GM23338 (cell line): ENCODE results near the gene ODAD3. TPM values are rescaled to one million over a fixed set of nuclear protein-coding genes. Genes with fewer than 3 reads are reported as not detected.

Source experiments
- ATAC-seq: fragments of 200-7000 bp; cut with Tn5 transposase; 3 replicates; pipeline ENCODE4 v1.9.1; 2020
- DNase-seq: peaks from one replicate; pipeline ENCODE4 v3.0.0-alpha.2; 2015; ENCODE audit warnings: low spot score
- H2AFZ ChIP-seq: fragments of 200-600 bp; sonication (generic); 2 replicates; pipeline ENCODE4 v1.8.0; 2016; ENCODE audit warnings: antibody characterized with exemption, mild to moderate bottlenecking, moderate library complexity
- H3F3A ChIP-seq: fragments of 200-600 bp; sonication (generic); replicated peaks from 2 replicates; pipeline ENCODE4 v1.8.0; 2017; ENCODE audit warnings: antibody characterized with exemption, mixed run types, low read depth
- H3K27ac ChIP-seq: fragments of 200-600 bp; sonication (generic); 2 replicates; pipeline ENCODE4 v1.6.1; 2016; ENCODE audit warnings: low read depth
- H3K27me3 ChIP-seq: fragments of 200-600 bp; sonication (generic); 2 replicates; pipeline ENCODE4 v1.8.0; 2016; ENCODE audit warnings: mild to moderate bottlenecking, mixed run types, moderate library complexity; ENCODE audit not compliant: insufficient read depth
- H3K36me3 ChIP-seq: fragments of 200-600 bp; sonication (generic); 2 replicates; pipeline ENCODE4 v1.8.0; 2016; ENCODE audit warnings: mild to moderate bottlenecking; ENCODE audit not compliant: insufficient read depth
- H3K4me1 ChIP-seq: fragments of 200-600 bp; sonication (generic); 2 replicates; pipeline ENCODE4 v1.8.0; 2016; ENCODE audit warnings: mild to moderate bottlenecking, moderate library complexity; ENCODE audit not compliant: insufficient read depth
- H3K4me2 ChIP-seq: fragments of 200-600 bp; sonication (generic); 2 replicates; pipeline ENCODE4 v1.7.1; 2017; ENCODE audit warnings: mixed run types
- H3K4me3 ChIP-seq: fragments of 200-600 bp; sonication (generic); 2 replicates; pipeline ENCODE4 v1.6.1; 2016; ENCODE audit warnings: mixed run types
- H3K79me2 ChIP-seq: fragments of 200-600 bp; sonication (generic); replicated peaks from 2 replicates; pipeline ENCODE4 v1.8.0; 2017; ENCODE audit warnings: mild to moderate bottlenecking; ENCODE audit not compliant: insufficient read depth
- H3K9me2 ChIP-seq: fragments of 200-600 bp; sonication (generic); 2 replicates; pipeline ENCODE4 v1.8.0; 2017; ENCODE audit not compliant: insufficient read depth
- H4K20me1 ChIP-seq: fragments of 200-600 bp; sonication (generic); replicated peaks from 2 replicates; pipeline ENCODE4 v1.8.0; 2017; ENCODE audit warnings: mild to moderate bottlenecking; ENCODE audit not compliant: insufficient read depth
- H3K27ac Mint-ChIP-seq: 2 replicates; pipeline ENCODE4 v1.8.0; 2020; ENCODE audit warnings: inconsistent platforms, mild to moderate bottlenecking, moderate library complexity, mixed read lengths
- H3K27me3 Mint-ChIP-seq: 3 replicates; pipeline ENCODE4 v1.8.0; 2022; ENCODE audit warnings: low read depth, mild to moderate bottlenecking, moderate library complexity, mixed read lengths, inconsistent platforms; ENCODE audit not compliant: insufficient read depth, poor library complexity
- H3K36me3 Mint-ChIP-seq: 3 replicates; pipeline ENCODE4 v1.8.0; 2021; ENCODE audit warnings: low read depth, mild to moderate bottlenecking, inconsistent platforms, moderate library complexity, mixed read lengths
- H3K4me1 Mint-ChIP-seq: 3 replicates; pipeline ENCODE4 v1.8.0; 2020; ENCODE audit warnings: mild to moderate bottlenecking, inconsistent platforms, mixed read lengths
- H3K4me3 Mint-ChIP-seq: 3 replicates; pipeline ENCODE4 v1.8.0; 2021; ENCODE audit warnings: moderate library complexity, mild to moderate bottlenecking, inconsistent platforms, mixed read lengths
- H3K9me3 Mint-ChIP-seq: 3 replicates; pipeline ENCODE4 v1.8.0; 2020; ENCODE audit warnings: moderate library complexity, mild to moderate bottlenecking, inconsistent platforms, mixed read lengths
- CREB1 ChIP-seq: fragments of 250-450 bp; sonication (Bioruptor Pico); IDR thresholded peaks from 2 replicates; pipeline ENCODE4 v1.5.0; 2020; ENCODE audit warnings: low read depth, mild to moderate bottlenecking, moderate library complexity
- CTCF ChIP-seq, 2 experiments: fragments of 200-600 bp in 1 of 2; sonication (generic) in 1 of 2; conservative IDR thresholded peaks; 2 replicates each; pipeline versions ENCODE4 v1.5.1 to v1.6.1; 2016 to 2017; ENCODE audit warnings: antibody characterized with exemption in 2 of 2, low read depth in 2 of 2, mild to moderate bottlenecking in 2 of 2, moderate library complexity in 1 of 2
- ETS1 ChIP-seq: IDR thresholded peaks from 2 replicates; pipeline ENCODE4 v1.6.1; 2016; ENCODE audit warnings: antibody characterized with exemption
- EZH2 ChIP-seq: fragments of 200-600 bp; sonication (generic); IDR thresholded peaks from one replicate; pipeline ENCODE4 v1.8.0; 2017; ENCODE audit warnings: antibody characterized with exemption, mild to moderate bottlenecking, low read depth; ENCODE audit not compliant: unreplicated experiment
- EZH2phosphoT487 ChIP-seq: fragments of 200-600 bp; sonication (generic); IDR thresholded peaks from one replicate; pipeline ENCODE4 v1.8.1; 2018; ENCODE audit warnings: antibody characterized with exemption; ENCODE audit not compliant: unreplicated experiment
- JUNB ChIP-seq: IDR thresholded peaks from one replicate; pipeline ENCODE4 v1.6.1; 2016; ENCODE audit warnings: antibody characterized with exemption; ENCODE audit not compliant: unreplicated experiment
- NANOG ChIP-seq: IDR thresholded peaks from 2 replicates; pipeline ENCODE4 v1.6.1; 2016; ENCODE audit warnings: antibody characterized with exemption, borderline replicate concordance
- POLR2AphosphoS5 ChIP-seq: IDR thresholded peaks from 2 replicates; pipeline ENCODE4 v1.6.1; 2016; ENCODE audit warnings: antibody characterized with exemption, low read depth
- REST ChIP-seq: IDR thresholded peaks from one replicate; pipeline ENCODE4 v1.6.1; 2018; ENCODE audit warnings: antibody characterized with exemption; ENCODE audit not compliant: unreplicated experiment
- STAT1 ChIP-seq: IDR thresholded peaks from one replicate; pipeline ENCODE4 v1.6.1; 2016; ENCODE audit warnings: antibody characterized with exemption; ENCODE audit not compliant: unreplicated experiment
- ZNF114 ChIP-seq: fragments of 250-450 bp; sonication (Bioruptor Pico); IDR thresholded peaks from 2 replicates; pipeline ENCODE4 v1.5.0; 2020; ENCODE audit warnings: mild to moderate bottlenecking, moderate library complexity
- ZNF331 ChIP-seq: fragments of 250-450 bp; sonication (Bioruptor Pico); IDR thresholded peaks from 2 replicates; pipeline ENCODE4 v1.5.0; 2020; ENCODE audit warnings: low read depth, mild to moderate bottlenecking, moderate library complexity
- ZNF462 ChIP-seq: fragments of 250-450 bp; sonication (Bioruptor Pico); IDR thresholded peaks from 2 replicates; pipeline ENCODE4 v1.5.0; 2020; ENCODE audit warnings: mild to moderate bottlenecking, moderate library complexity
- polyA plus RNA-seq: library from polyadenylated mRNA; unstranded; fragments of >200 nt; fragmentation: Nextera tagmentation; extraction: Ambion mirVana; gene quantifications from 2 replicates; pipeline ENCODE4 v1.2.1, GENCODE V29; 2016
- total RNA-seq: library from RNA; depleted of rRNA; stranded (reverse); fragments of >200 nt; shearing (Covaris generic); gene quantifications from 2 replicates; pipeline ENCODE4 v1.2.3, GENCODE V29; 2014

The ODAD3 gene
- total and polyA plus RNA-seq, 2 experiments from 2014 or later = 1.5 to 6.1 TPM

- Mint-ChIP-seq H3K27me3 (peaks cover 4% of the 10 kb centered on the region), H3K4me3 (no peak overlapping the region), H3K9me3 (no peaks in the 10 kb centered on the region), H3K27ac (no peak overlapping the region), H3K36me3 (peaks cover 26% of the 10 kb centered on the region), H3K4me1 (peaks cover 7% of the 10 kb centered on the region; the same call in 2 of the 3 replicates)
- H3F3A ChIP-seq = peaks cover 9% of the 10 kb centered on the region; the same call in 1 of the 2 replicates
- H3K36me3 ChIP-seq = no peaks in the 10 kb centered on the region; the same call in 1 of the 2 replicates
- no peak overlapping the region for H3K27ac ChIP-seq
- no peak overlapping the region for H3K4me2 ChIP-seq
- H3K4me3 ChIP-seq = no peak overlapping the region
- H3K79me2 ChIP-seq = no peaks in the 10 kb centered on the region
- DNase-seq = no peak
- ATAC-seq = no peak
- H4K20me1 ChIP-seq = peaks cover 4% of the 10 kb centered on the region
- H3K4me1 ChIP-seq = peaks cover 10% of the 10 kb centered on the region; the same call in 1 of the 2 replicates
- peaks cover 2% of the 10 kb centered on the region for H3K27me3 ChIP-seq
- no peaks in the 10 kb centered on the region for H3K9me2 ChIP-seq
- no peak overlapping the region for H2AFZ ChIP-seq
- TF ChIP-seq EZH2phosphoT487 (no peak), EZH2 (no peak), ZNF462 (CRISPR knock-in tag) (no peak), ZNF114 (no peak), JUNB (no peak), STAT1 (no peak), CREB1 (CRISPR knock-in tag) (no peak), ETS1 (no peak), NANOG (no peak), ZNF331 (CRISPR knock-in tag) (no peak), CTCF (conservative IDR thresholded peaks at IDR 0.05; ENCODE audit: low read depth in 2 of 2) (no peak), REST (no peak), POLR2AphosphoS5 (no peak)
Measured at GRCh38 chr19:11414544-11414943, 20.4 kb downstream of the ODAD3 start.
